Measurements from ENCODE around the gene THAP3. TPM values are rescaled to one million over a fixed set of nuclear protein-coding genes. Genes with fewer than 3 reads are reported as not detected.

Gene THAP3
- polyA plus RNA-seq, 3 donors, result 21.0 to 23.8 (median 23.4) TPM

DNA sequence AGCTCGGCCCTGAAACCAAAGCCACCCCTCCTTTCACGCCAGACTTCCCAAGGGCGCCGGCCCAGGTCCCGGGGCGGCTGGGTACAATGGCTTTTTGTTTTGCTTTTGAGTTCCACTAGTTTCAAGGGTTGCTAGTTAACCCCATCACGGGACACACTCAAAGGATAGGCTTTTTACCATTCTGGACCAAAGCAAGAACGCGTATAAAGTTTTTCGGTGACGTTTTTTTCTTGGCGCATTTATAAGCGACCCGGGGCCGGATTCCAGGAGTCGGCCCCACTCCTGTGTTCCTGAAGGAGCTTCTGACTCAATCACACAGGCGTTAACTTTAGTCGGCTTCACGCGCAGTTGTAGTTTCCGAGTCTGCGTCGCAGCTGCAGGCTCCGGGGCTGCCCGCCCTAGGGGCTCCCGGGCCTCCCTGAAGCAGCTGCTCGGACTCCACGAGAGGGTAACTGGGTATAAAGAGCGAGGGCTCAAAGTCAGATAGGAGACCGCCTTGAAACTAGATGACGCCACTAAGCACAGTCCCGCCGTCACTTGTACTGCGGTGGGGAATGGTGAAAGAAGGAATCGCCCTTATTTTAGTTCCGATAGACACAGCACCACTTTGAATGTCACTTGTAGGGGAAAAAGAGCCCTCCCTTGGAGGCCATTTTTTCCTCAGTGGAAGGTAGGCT lies 21.3 kb upstream of the THAP3 start:
- DNase-seq, result peak; percentile 69

DNA sequence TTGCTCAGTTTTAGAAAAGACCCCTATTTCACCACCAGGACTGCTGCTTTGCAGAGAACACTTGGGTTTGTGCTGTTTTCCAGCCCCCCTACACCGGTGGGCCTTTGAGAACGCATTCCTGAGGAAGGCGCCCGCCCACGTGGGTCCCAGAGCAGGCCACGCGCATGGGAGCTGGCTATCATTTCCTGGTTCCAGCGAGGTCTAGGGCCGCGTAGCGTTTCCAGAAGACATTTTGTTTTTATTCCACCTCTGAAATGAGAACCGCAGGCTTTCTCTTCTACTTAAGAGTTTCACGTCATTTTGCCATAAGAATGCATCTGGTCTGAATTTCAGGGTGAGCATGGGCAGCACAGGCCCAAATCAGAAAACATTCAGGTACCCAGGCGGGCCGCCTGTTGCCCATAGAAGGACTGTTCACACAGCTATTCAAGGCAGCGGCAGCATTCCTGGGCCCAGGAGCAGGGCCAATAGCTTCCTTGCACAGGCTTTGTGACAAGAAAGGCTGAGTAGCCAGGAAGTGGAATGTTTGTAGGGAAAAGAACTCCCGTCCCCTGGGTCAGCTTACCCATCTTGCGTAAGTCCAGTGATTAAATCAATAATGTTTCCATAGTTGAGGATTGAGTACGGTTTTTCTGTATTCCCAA lies 20.6 kb upstream of the THAP3 start:
- DNase-seq, result peak; percentile 76

DNA sequence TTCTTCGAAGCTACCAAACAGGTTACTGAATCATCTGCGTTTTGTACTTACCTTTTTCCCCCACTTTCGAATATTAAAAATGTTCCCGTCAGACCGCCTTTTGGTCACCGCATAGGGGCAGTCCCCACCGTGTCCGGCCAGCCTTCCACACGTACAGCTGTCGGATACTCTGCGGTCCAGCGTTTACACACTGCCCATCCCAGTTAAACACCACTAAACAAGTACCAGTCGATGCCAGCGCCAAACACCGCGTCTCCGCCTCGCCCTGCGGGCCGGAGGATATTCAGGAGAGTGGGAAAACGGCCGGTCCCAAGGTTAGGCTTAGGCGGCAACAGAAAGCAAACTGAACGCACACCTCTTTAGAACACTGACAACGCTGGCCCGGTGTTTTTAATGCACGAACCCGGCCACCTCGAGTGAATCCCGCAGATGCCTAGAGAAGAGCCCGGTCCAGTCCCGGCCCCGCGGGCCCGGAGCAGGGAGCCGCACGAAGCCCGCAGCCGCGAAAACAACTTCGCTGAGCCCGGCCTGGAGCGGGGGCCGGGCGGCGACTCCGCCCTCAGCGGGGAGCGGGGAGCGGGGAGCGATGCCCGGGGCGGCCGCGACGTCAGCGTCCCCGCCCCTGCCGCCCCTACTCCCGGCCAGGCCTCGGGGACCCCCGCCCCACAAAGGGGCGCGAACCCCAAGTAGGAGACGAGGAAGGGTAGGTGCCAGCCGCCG lies 11.9 kb upstream of the THAP3 start:
- peak; percentile 46 for DNase-seq

DNA sequence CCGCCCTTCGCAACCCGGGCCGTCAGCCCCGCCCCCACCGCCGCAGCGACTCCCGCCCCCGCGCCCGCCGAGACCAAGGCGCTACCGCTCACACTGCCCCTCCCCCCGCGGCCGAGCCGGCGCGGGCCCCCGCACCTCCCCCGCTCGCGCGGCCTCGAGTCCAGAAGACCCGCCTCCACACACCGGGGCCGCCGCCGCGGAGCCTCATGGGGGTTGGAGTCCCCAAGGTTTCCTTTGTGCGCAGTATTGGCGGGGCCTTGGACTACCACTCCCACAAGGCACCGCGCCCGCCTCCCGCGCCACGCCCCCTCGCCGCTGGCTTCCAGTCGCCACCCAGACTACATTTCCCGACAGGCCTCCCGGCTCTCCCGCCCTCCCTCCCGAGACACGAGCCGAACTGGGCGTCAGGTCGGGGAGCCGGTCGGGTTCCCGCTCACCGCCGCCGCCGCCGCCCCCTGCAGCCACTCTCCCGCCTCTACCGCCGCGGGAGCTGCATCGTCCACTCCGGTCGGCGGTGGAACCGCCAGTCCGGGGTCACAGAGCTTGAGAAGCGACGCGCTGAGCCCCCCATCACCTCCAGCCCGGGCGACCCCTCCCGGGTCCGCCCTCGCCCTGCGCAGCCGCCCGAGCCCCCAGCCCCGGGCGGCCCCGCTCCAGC lies 11.2 kb upstream of the THAP3 start, which contains the start of gene PHF13:
PHF13 (plus strand) TSS at position 371 of the 658 bp plus-strand sequence. CDS start 336 bp downstream, outside the sequence.
- DNase-seq, result peak; percentile 99

DNA sequence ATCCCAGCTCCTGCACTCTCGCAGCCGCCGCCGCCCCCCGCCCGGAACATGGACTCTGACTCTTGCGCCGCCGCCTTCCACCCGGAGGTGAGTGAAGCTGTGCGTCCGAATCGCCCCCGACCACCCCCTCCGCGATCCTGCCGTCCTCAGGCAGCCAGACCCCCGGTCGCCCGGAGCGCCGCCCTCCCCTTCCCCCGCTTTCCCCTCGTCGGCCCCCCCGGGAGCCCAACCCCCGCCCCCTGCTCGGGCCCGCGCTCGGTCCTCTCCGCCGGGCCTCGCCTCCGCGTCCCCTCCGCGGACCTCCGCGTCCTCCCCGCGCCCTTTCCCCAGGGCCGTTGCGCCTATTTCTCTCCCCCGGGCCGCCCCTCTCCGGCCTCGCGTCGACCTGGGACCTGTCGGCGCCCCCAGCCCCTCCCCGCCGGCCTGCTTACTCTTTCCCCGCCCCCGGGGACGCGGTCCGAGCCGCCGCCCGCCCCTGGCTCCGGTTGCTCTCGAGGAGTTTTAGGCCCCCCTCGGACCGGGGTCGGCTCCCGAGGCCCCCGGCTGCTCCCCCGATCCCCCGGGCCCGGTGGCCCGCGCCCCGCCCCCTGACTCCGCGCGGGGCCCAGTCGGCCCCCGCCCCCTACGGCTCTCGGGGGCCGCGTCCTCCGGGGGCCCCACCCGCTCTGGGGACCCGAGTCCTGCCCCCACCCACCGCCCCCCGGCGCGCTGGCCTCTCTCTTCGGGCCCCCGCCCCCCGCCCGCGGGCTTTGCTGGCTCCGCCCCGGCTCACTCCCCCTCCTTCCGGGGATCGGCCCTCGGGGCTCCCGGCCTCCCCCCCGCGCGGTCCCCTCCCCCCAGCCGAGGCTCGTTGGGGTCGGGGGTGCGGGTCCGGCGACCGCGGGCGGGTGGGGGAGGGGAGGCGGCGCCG lies 10.4 kb upstream of the THAP3 start:
- peak; percentile 51 for DNase-seq

DNA sequence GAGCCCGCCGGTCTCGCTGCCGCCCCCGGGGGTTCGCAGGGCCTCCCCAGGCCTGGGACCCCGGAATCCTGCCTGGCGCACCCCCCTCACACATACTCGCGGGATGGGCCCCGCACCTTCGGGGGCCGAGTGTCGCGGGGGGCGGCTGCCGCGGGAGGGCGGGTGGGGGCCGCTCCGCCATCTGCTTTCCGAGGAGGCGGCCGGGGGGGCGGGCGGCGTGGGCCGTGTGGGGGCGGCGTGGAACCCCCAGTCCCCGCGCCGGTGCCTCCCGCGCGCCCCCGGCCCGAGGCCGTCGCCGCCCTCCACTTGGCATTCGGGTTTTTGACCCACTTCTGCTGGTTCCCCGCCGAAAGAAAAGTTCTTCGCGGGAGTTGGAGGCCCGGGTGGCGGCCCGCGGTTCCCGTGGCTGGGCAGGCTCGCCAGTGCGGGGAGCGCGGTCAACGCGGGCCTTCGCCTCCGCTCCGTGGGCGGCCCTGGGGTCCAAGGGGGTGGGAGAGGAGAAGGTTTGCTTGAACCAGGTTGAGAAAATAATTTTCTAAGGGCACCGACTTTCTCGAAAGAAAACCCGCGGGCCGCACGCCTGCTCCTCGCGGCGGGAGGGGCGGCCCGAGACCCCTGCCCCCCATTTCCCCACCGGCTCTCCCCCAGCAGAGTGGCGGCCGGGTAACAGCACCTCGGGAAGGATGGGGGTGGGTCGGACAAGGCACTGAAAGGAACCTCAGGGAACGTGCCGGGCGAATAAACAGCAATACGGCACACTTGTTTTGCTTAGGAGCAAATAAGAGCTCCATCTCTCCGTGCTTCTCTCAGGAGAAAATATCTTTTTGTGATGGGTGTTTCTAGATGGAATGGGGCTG lies 9.5 kb upstream of the THAP3 start:
- DNase-seq, result no peak

DNA sequence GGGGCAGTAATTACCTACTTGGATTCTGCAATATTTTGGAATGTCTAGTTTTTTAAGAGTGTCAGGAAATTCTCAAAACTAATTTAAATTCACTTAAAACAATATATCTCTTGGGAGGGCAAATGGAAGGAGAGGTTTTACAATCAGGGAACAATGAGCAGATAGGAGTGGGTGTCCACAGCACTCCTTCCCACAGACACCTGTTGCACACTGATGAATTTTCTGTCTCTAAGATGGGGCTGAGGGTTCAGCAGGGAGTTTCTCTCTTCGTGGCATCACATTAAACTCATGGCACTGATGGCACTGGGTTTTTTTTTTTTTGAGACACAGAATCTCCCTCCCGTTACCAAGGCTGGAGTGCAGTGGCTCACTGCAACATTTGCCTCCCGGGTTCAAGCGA lies 5.6 kb upstream of the THAP3 start:
- no peak for DNase-seq

DNA sequence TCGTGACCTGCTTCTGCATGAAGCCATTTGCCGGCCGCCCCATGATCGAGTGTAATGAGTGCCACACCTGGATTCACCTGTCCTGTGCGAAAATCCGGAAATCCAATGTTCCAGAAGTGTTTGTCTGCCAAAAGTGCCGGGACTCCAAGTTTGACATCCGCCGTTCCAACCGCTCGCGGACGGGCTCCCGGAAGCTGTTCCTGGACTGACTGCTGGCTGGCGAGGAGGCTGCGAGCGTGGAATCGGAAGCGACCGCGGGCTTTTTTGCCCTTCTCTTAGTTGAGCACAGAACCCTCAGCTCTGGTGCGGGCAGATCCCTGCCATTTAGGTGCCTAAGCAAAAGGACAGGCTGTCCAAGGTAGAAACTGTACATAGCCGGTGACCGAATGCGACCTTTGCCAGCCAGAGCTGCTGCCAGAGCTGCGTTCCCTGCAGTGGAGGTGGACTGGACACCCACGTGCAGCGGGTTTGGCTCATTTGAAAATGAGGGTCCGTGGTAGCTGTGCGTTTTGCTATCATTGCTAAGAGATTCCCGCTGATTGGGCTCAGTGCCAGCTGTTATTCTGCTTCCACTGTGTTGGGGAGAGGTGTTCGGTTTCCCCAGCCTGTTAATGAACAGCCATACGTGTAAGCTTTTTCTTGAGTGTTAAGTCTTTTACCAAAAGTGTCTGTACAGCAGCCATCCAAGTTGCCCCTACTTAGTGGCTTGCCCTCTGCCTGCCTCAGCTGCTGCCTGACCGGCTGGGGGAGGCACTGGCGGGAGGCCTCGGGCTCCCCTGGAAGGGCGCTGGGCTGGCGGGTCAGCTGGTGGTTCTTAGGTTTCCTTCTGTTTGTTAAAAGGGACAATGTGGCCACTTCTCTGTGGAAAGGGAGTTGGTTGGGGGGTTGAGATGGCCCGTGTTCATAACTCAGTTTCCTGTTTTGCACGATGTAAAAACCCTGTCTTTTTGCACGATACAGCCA lies 3.0 kb upstream of the THAP3 start:
- DNase-seq, result no peak

DNA sequence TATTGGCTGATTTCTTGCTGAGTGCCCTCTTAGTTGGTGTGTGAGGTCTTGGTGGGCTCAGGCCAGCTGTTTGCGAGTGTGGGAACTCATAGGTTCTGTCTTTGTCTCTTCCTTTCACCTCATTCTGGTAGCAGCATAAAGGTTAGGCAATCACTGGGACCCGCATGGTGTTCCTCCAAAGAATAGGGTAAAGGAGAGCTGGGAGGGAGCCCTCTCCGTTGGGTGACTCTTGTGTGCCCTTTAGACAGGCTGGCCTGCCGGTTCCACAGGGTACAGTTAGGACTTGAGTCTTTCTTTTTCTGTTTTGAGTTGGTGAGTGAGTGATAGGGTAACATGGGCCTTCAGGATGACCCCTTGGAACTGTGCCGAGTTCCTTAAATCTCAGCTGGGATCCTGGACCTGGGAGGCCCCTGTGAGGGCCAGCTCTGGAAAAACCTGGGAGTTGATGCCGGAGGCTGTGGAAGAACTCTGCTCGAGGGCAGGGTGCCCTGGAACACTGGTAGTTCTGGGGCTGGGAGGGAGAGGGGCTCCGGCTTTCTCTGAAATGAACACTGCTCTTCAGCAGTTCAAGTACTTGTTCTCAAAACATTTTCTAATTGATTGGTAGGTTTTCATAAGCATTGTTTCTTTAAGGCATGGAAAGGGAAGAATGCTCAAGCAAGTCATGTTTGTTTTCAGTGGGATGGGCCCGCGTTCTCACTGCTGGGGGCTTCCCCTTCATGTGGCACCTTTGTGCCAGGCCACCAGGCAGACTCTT lies 2.1 kb upstream of the THAP3 start:
- DNase-seq, result no peak

DNA sequence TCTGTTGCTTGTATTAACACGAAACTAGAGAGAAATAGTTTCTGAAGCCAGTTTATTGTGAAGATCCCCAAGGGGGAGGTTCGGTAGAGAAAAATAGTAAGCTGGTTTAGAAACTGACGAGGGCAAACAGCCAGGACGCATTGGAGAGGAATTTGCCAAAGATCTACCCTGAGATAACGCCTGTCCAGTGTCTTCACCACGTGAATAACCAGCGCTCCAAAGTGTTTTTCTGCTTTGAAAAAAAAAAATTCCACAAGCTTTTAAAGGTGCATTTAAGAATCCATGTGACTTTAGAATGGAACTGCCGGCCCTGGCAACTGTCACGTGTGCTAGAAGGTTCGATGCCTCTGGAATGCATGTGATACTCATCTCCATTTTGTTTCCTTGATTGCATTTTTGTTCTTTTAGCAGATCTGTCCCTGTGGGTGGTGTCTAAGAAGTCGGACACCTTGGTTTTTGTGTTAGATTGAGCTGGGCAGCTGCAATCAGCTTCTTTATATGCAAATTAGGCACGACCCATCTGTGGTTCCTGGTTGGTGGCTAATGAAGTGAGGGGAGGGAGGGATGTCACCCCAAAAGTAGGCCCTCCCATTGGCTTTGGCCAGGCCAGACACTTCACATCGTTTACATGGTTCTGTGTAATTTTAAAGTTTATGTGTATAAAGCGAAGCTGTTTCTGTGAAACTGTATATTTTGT lies 1.3 kb upstream of the THAP3 start:
- DNase-seq, result no peak

DNA sequence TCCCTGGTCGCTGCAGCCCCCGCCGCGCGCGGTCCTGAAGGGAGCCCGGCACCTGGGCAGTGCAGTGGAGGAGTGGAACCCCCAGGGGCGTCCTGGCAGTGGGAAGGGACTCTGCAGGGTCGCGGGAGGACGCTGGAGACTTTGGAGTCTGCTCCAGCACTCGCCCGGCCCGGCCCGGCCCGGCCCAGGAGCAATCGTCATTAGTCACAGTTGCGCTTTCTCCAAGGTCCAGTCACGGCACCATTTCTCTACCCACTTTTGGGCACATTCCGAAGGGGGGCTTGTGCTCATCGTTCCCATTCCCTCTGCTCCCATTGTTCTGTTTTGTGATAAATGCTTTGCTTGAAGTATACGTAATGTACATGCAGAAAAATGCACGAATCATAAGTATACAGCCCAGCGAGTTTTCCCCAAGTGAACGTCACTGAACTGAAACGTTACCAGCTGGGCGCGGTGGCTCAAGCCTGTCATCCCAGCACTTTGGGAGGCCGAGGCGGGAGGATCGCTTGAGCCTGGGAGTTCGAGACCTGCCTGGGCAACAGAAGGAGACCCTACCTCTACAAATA lies 999 bp downstream of the THAP3 start:
- no peak for DNase-seq

DNA sequence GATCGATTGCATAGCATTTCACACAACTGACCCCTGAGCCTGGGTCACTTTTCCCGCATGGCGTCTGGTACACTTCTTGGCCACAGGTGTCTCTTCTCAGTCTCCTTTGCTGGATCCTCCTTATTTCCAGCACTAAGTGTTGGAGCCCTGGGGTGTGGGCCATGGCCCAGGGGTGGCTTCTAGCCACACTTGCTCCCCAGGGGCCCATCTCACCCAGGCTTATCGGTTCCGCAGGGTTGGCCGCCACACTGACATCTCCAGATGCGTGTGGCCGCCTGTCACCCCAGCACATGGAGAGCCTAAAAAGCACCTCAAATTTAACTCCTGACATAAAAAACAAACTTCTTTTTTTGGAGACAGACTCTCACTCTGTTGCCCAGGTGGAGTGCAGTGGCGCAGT lies 2.4 kb downstream of the THAP3 start:
- no peak for DNase-seq

DNA sequence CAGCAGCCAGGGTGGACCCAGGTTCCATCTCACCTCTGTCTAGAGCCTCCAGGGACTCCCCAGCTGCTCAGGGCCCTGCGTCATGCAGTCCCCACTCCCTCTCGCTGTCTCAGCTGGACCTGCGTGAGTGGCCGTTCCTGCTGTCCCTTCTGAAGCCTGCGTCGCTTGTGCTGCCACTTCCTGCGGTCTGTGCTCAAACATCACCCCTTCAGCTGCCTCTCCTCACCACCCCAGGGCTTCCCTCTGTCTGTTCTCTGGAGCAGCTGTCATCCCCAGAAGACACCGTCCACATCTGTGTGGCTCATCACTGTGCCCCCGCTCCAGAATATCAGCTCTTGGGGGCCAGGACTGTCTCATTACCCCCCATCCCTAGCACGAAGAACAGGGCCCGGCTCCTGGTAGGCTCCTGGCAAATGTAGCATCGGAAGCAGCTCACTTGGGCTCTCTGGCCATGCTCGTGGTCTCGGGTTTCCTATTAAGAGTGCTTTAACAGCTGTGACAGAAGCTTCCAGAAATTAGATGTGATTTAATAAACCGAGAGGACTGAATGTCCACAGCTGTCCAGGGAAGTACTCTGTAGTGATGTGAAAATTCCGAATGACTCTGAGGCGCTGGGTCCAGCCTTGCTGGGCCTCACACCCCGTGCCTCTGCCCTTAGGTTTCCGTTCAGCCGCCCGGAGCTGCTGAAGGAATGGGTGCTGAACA lies 3.3 kb downstream of the THAP3 start:
- DNase-seq, result no peak

DNA sequence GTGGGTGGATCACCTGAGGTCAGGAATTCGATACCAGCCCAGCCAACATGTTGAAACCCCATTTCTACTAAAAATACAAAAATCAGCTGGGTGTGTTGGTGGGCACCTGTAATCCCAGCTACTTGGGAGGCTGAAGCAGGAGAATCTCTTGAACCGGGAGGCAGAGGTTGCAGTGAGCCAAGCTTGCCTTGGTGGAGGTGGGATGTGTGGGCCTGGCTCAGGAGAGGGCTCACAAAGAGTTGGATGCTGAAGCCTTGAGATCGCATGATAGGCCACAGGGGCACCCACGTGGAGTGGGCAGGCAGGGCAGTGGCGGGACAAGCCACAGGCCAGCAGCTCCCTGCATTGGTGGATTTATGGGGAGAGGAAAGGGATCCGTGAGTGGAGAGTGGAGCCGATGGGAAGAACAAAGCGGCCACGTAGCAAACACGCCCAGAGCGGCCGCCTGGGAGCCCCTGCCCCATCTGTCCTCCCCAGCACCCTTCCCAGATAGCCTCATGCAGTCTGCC lies 4.4 kb downstream of the THAP3 start:
- no peak for DNase-seq

DNA sequence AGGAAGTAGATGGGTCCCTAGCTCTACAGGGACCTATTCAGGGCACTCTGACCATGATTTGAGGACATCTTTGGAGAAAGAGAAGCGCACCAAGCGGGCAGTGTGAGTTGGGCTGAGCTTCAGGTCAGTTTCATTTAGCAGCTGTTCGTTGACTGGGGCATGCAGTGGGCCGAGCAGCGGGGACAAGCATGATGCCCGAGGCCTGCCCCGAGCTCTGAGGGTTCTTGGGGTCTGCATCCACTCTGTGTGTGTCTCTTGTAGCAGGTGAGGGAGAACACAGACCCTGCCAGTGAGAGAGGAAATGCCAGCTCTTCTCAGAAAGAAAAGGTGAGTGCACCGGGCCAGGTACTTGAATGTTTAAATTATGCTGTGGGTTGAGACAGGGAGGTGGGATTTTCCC lies 5.4 kb downstream of the THAP3 start:
- DNase-seq, result no peak

DNA sequence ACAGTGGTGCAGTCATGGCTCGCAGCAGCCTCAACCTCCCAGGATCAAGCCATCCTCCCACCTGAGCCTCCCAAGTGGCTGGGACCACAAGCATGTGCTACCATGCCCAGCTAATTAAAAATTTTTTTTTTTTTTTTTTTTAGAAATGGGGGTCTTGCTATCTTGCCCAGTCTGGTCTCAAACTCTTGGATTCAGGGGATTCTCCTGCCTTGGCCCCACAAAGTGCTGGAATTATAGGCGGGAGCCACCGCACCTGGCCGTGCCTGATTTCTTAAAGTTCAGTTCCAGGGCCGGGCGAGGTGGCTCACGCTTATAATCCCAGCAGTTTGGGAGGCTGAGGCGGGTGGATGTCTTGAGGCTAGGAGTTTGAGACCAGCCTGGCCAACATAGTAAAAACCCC lies 6.4 kb downstream of the THAP3 start:
- DNase-seq, result no peak
